HepG2 (cell line): ENCODE results near the gene HOXA6. TPM values are rescaled to one million over a fixed set of nuclear protein-coding genes. Genes with fewer than 3 reads are reported as not detected.
A peak's percentile ranks its signal among the peaks of the same experiment; 100 is the strongest.

Experiments used
- ATAC-seq: fragments of 200-7000 bp; cut with Tn5 transposase; 3 replicates; pipeline ENCODE4 v1.9.1; 2020; ENCODE audit warnings: mild to moderate bottlenecking, moderate library complexity
- BruUV-seq: library from RNA; stranded (reverse); fragments of 400-500 nt; replicated peaks from 2 replicates; lab custom pipeline; 2021; lab: Mats Ljungman, UMichigan
- CTCF ChIA-PET: fragments of 300-600 bp; formaldehyde crosslinking; extraction: SDS; loops from one replicate; lab custom pipeline; 2021; ENCODE audit warnings: low total read pairs, inconsistent platforms, low intra/inter-chr PET ratio; lab: Yijun Ruan, JAX
- POLR2A ChIA-PET: fragments of 350-600 bp; sonication (Branson Sonifier 250); formaldehyde crosslinking; loops from one replicate; lab custom pipeline; 2020; ENCODE audit warnings: antibody characterized with exemption, inconsistent platforms; lab: Yijun Ruan, JAX
- DNase-seq: peaks from one replicate; pipeline ENCODE4 v3.0.0-alpha.2; 2015; ENCODE audit warnings: low spot score
- FAIRE-seq: peaks from 3 replicates; lab custom pipeline; 2011; peaks lifted over from hg19 to GRCh38; lab: Jason Lieb, UNC
- H2AFZ ChIP-seq: one replicate; pipeline ENCODE4 v1.6.1; 2011; ENCODE audit warnings: low read length, inconsistent platforms
- H3K27ac ChIP-seq: fragments of 300-600 bp; 3 replicates; pipeline ENCODE4 v1.8.0; 2011; ENCODE audit warnings: mixed run types, mild to moderate bottlenecking, mixed read lengths, low read length, inconsistent platforms; ENCODE audit not compliant: insufficient read depth; ENCODE audit errors: extremely low read length
- H3K27me3 ChIP-seq, 2 experiments: fragments of 200-600 bp in 1 of 2; 2 replicates in 1 of 2; 3 replicates in 1 of 2; pipeline versions ENCODE4 v1.6.0 to v1.8.0; 2011; ENCODE audit warnings: low read length in 2 of 2, mild to moderate bottlenecking in 2 of 2, moderate library complexity in 2 of 2, inconsistent platforms in 1 of 2; ENCODE audit not compliant: insufficient read depth in 2 of 2, control insufficient read depth in 1 of 2
- H3K36me3 ChIP-seq, 2 experiments: fragments of 200-600 bp in 1 of 2; replicated peaks in 1 of 2; 2 replicates in 1 of 2; 3 replicates in 1 of 2; pipeline versions ENCODE4 v1.5.1 to v1.8.0; 2011; ENCODE audit warnings: low read length in 2 of 2, inconsistent platforms in 1 of 2; ENCODE audit not compliant: insufficient read depth in 2 of 2, control insufficient read depth in 1 of 2
- H3K4me1 ChIP-seq: 2 replicates; pipeline ENCODE4 v1.5.1; 2012; ENCODE audit warnings: low read length, inconsistent platforms; ENCODE audit not compliant: insufficient read depth
- H3K4me2 ChIP-seq: 2 replicates; pipeline ENCODE4 v1.6.0; 2011; ENCODE audit warnings: low read depth, low read length, inconsistent platforms
- H3K4me3 ChIP-seq, 3 experiments: fragments of 200-600 bp in 1 of 3; sonication (generic), shearing (Covaris generic) in 1 of 3; replicated peaks in 1 of 3; 2 replicates each; pipeline ENCODE4 v1.5.1; 2011 to 2016; ENCODE audit warnings: low read length in 3 of 3, inconsistent platforms in 2 of 3, low read depth in 2 of 3, mild to moderate bottlenecking in 2 of 3, control low read depth in 1 of 3, mixed read lengths in 1 of 3; ENCODE audit not compliant: insufficient read depth in 1 of 3
- H3K79me2 ChIP-seq: one replicate; pipeline ENCODE4 v1.6.1; 2011; ENCODE audit warnings: low read length, inconsistent platforms; ENCODE audit not compliant: insufficient read depth
- H3K9ac ChIP-seq: 2 replicates; pipeline ENCODE4 v1.6.0; 2011; ENCODE audit warnings: mild to moderate bottlenecking, low read depth, low read length, inconsistent platforms; ENCODE audit not compliant: insufficient read depth
- H3K9me3 ChIP-seq: 2 replicates; pipeline ENCODE4 v1.5.1; 2012; ENCODE audit warnings: mild to moderate bottlenecking, low read length
- H4K20me1 ChIP-seq: 2 replicates; pipeline ENCODE4 v1.6.0; 2011; ENCODE audit warnings: inconsistent platforms, mild to moderate bottlenecking, low read length, moderate library complexity; ENCODE audit not compliant: insufficient read depth
- CREM ChIP-seq, 2 experiments: sonication (generic) in 1 of 2; formaldehyde crosslinking in 1 of 2; IDR thresholded peaks; 2 replicates each; pipeline versions ENCODE4 v1.4.0 to v1.6.1; 2016 to 2020; ENCODE audit warnings: antibody characterized with exemption in 1 of 2, mild to moderate bottlenecking in 1 of 2, missing genetic modification reagents in 1 of 2
- FOXP4 ChIP-seq: sonication (generic); formaldehyde crosslinking; IDR thresholded peaks from 2 replicates; pipeline ENCODE4 v1.4.0; 2020; ENCODE audit warnings: missing genetic modification reagents
- HDAC2 ChIP-seq: sonication (generic); formaldehyde crosslinking; IDR thresholded peaks from 2 replicates; pipeline ENCODE4 v1.4.0; 2020; ENCODE audit warnings: missing genetic modification reagents
- HNRNPL ChIP-seq: fragments of 200-400 bp; formaldehyde crosslinking; IDR thresholded peaks from 2 replicates; pipeline ENCODE4 v1.6.1; 2017; ENCODE audit warnings: mild to moderate bottlenecking, low read depth, low read length
- HOXA9 ChIP-seq: sonication (generic); formaldehyde crosslinking; IDR thresholded peaks from 2 replicates; pipeline ENCODE4 v1.8.1; 2022; ENCODE audit warnings: missing genetic modification reagents, mild to moderate bottlenecking, moderate library complexity, borderline replicate concordance
- KDM6A ChIP-seq: IDR thresholded peaks from 2 replicates; pipeline ENCODE4 v1.6.1; 2016; ENCODE audit warnings: low read depth
- NCOR1 ChIP-seq: fragments of 200-600 bp; sonication (generic); IDR thresholded peaks from 2 replicates; pipeline ENCODE4 v1.7.0; 2017; ENCODE audit warnings: antibody characterized with exemption, low read length, borderline replicate concordance
- NR2F2 ChIP-seq: IDR thresholded peaks from 2 replicates; pipeline ENCODE4 v1.6.1; 2012; ENCODE audit warnings: low read depth, inconsistent platforms, borderline replicate concordance
- POGZ ChIP-seq: sonication (generic); formaldehyde crosslinking; IDR thresholded peaks from 2 replicates; pipeline ENCODE4 v1.4.0; 2020; ENCODE audit warnings: mild to moderate bottlenecking, missing genetic modification reagents
- SOX5 ChIP-seq: IDR thresholded peaks from 2 replicates; pipeline ENCODE4 v1.6.1; 2016; ENCODE audit warnings: borderline replicate concordance
- TBL1XR1 ChIP-seq: fragments of 150-350 bp; IDR thresholded peaks from 2 replicates; pipeline ENCODE4 v1.6.1; 2014; ENCODE audit warnings: borderline replicate concordance, low read length; ENCODE audit not compliant: partially characterized antibody
- THRA ChIP-seq: sonication (generic); formaldehyde crosslinking; IDR thresholded peaks from 2 replicates; pipeline ENCODE4 v1.4.0; 2020; ENCODE audit warnings: missing genetic modification reagents, borderline replicate concordance
- YEATS2 ChIP-seq: sonication (generic); formaldehyde crosslinking; IDR thresholded peaks from 2 replicates; pipeline ENCODE4 v1.4.0; 2020; ENCODE audit warnings: missing genetic modification reagents, borderline replicate concordance
- ZBTB8A ChIP-seq: sonication (generic); formaldehyde crosslinking; IDR thresholded peaks from 2 replicates; pipeline ENCODE4 v1.4.0; 2020; ENCODE audit warnings: mild to moderate bottlenecking, low read depth, missing genetic modification reagents, borderline replicate concordance
- ZNF292 ChIP-seq: sonication (generic); formaldehyde crosslinking; IDR thresholded peaks from 2 replicates; pipeline ENCODE4 v1.8.1; 2022; ENCODE audit warnings: mild to moderate bottlenecking, low read depth, missing genetic modification reagents, borderline replicate concordance
- ZNF614 ChIP-seq: IDR thresholded peaks from 2 replicates; pipeline ENCODE4 v1.6.1; 2018; ENCODE audit warnings: missing biosample characterization, missing genetic modification reagents, inconsistent platforms, borderline replicate concordance
- ZNF746 ChIP-seq: sonication (generic); formaldehyde crosslinking; IDR thresholded peaks from 2 replicates; pipeline ENCODE4 v1.8.0; 2022; ENCODE audit warnings: mild to moderate bottlenecking, missing genetic modification reagents
- WGBS: methylation state at CpG from one replicate; pipeline ENCODE4 v1.1.6; 2017; ENCODE audit warnings: low lambda C conversion rate; 5-methylcytosine and 5-hydroxymethylcytosine counted together
- in situ Hi-C: cut with HindIII; loops from 2 replicates; pipeline ENCODE4 v1.10.0; 2017; ENCODE audit warnings: low pct_unique_long_range_greater_than_20kb; ENCODE audit not compliant: extremely low pct_ligation_motif_present
- intact Hi-C: fragments of 100-400 bp; cut with micrococcal nuclease; formaldehyde crosslinking; loops from one replicate; pipeline ENCODE4 v1.10.0; 2022; ENCODE audit not compliant: unreplicated experiment
- polyA plus RNA-seq, 8 experiments: library from polyadenylated mRNA; depleted of rRNA in 3 of 8; stranded (reverse) in 7 of 8; unstranded in 1 of 8; fragments of >200 nt; fragmentation: Illumina TruSeq in 4 of 8; extraction: Trizol in 4 of 8; gene quantifications; 2 replicates each; pipeline versions ENCODE4 v1.2.1 to v1.2.3, GENCODE V29; 2011 to 2016; ENCODE audit warnings: low read depth in 4 of 8, missing spikeins in 1 of 8, mixed read lengths in 1 of 8; ENCODE audit not compliant: insufficient read depth in 1 of 8
- total RNA-seq, 5 experiments: library from RNA; depleted of rRNA; stranded (reverse); fragments of >200 nt; fragmentation: Illumina TruSeq; extraction: Trizol; gene quantifications; 2 replicates each; pipeline ENCODE4 v1.2.3, GENCODE V29; 2016; ENCODE audit warnings: low read depth in 1 of 5
- TF ChIP-seq, protein P1 (sequence below): sonication (generic); formaldehyde crosslinking; conservative IDR thresholded peaks from 2 replicates; pipeline ENCODE4 v1.8.0; 2022; ENCODE audit warnings: missing genetic modification reagents

Gene HOXA6
- total and polyA plus RNA-seq, 2 of the 13 experiments (the other 11 are each of a cell fraction or from before 2014, with no cell fraction given), result 1.3 to 1.5 TPM

DNA sequence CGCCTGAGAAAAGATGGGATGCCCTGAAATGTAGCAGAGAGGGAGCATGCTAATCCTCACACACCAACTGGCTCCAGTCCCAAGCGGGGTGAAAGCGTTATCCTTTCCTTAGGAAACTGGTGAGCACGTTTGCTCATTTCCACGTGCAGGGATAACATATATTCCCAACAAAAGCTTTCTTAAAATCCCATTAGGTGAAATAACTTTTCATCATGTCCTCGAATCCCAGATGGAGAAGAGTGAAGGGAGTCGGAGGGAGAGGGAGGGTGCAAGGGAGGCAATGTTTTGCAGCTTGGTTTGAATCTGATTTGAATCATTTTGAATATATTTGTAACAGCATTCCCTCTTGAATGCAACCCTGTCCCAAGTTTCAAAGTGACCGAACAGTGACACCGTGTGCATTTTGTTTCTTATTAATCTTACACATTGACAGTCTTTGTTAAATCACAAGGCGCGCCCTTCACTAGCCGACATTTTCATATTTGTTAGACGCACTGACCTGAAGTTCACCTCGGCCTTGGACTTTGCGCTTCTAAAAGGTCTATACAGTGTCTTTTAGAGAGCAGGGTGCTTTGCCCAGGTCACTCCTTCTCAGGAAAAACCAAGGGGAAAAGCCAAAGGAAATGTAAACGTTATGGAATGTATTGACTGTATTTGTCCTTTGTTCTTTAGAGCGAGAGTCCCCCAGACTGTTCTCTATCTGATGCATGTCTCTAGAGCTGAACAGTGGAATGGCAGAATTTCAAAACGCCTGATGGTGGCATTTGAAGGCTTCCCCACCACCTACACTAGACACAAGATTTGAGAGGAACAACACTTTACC, 14.0 kb downstream of the HOXA6 start:
- in situ Hi-C loops (no loop called here), intact Hi-C loops (loop anchor here (5.0 kb wide), 1 partner anchor 166 kb away; no protein-coding TSS in a partner anchor)
- WGBS, result 20% methylated on average over 18 of the region's 18 CpGs
- Histone ChIP-seq H3K9ac (peak overlapping the region; percentile 34), H4K20me1 (no peaks in the 10 kb centered on the region), H3K27me3 (no peaks in the 10 kb centered on the region), H3K9me3 (no peaks in the 10 kb centered on the region), H2AFZ (no peak overlapping the region), H3K4me3 (peak overlapping the region; percentile 13 to 24 (median 22); a peak in 2 of 6 replicates), H3K36me3 (no peaks in the 10 kb centered on the region), H3K27ac (peak overlapping the region; percentile 67), H3K4me1 (peaks cover 74% of the 10 kb centered on the region), H3K4me2 (peak overlapping the region; percentile 76), H3K79me2 (no peaks in the 10 kb centered on the region)
- ChIA-PET CTCF (interaction anchor here (0.8 kb wide), 1 partner anchor 280 kb away, joined by 4 read pairs; no protein-coding TSS in a partner anchor), POLR2A (interaction anchor here (0.8 to 5.0 kb wide), 6 partner anchors 8 to 934 kb away, joined by 3 to 118 read pairs (median 4); partner anchors contain the start of gene SKAP2)
- ATAC-seq, result peak; percentile 54
- FAIRE-seq, result peak; percentile 81
- peak; percentile 94 for DNase-seq
- BruUV-seq, result no TSS peak
- TF ChIP-seq HNRNPL (no peak), NR2F2 (peak; percentile 80), HDAC2 (CRISPR knock-in tag) (peak; percentile 21), ZNF292 (peak; percentile 65; the same call in 1 of the 2 replicates), ZNF614 (CRISPR knock-in tag) (peak; percentile 39; the same call in 1 of the 2 replicates), KDM6A (peak; percentile 59; the same call in 1 of the 2 replicates), CREM (IDR thresholded peaks at IDR 0.05) (peak; percentile 62; the same call in 1 of the 2 replicates), CREM (CRISPR knock-in tag; IDR thresholded peaks at IDR 0.05) (no peak), ZNF746 (CRISPR knock-in tag) (no peak), YEATS2 (CRISPR knock-in tag) (peak; percentile 50; the same call in 1 of the 2 replicates), HOXA9 (CRISPR knock-in tag) (no peak), SOX5 (CRISPR knock-in tag) (peak; percentile 85), TBL1XR1 (peak; percentile 64), FOXP4 (CRISPR knock-in tag) (peak; percentile 66), ZBTB8A (CRISPR knock-in tag) (no peak), THRA (CRISPR knock-in tag) (peak; percentile 75; the same call in 1 of the 2 replicates), NCOR1 (peak; percentile 95), POGZ (CRISPR knock-in tag) (0 out of 2 replicates have a peak, but pooled peaks have one; percentile 29)
- TF ChIP-seq, protein P1, sequence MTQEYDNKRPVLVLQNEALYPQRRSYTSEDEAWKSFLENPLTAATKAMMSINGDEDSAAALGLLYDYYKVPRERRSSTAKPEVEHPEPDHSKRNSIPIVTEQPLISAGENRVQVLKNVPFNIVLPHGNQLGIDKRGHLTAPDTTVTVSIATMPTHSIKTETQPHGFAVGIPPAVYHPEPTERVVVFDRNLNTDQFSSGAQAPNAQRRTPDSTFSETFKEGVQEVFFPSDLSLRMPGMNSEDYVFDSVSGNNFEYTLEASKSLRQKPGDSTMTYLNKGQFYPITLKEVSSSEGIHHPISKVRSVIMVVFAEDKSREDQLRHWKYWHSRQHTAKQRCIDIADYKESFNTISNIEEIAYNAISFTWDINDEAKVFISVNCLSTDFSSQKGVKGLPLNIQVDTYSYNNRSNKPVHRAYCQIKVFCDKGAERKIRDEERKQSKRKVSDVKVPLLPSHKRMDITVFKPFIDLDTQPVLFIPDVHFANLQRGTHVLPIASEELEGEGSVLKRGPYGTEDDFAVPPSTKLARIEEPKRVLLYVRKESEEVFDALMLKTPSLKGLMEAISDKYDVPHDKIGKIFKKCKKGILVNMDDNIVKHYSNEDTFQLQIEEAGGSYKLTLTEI (CRISPR knock-in tag), result no peak
